ENCODE results near the gene CBLB.

- TF ChIP-seq ZSCAN20 (CRISPR knock-in tag; IDR thresholded peaks at IDR 0.05), result no peak
- no peak for TF ChIP-seq CTCF (IDR thresholded peaks at IDR 0.05)
- no peak for TF ChIP-seq CEBPB (IDR thresholded peaks at IDR 0.05)
- TF ChIP-seq CHD2 (IDR thresholded peaks at IDR 0.05; ENCODE audit: low read length, partially characterized antibody), result no peak
- TF ChIP-seq MAFK (IDR thresholded peaks at IDR 0.05; ENCODE audit: partially characterized antibody), result no peak
- TF ChIP-seq EP300 (IDR thresholded peaks at IDR 0.05), result no peak
- no peak for TF ChIP-seq ELK1 (IDR thresholded peaks at IDR 0.05; ENCODE audit: low read depth, low read length)
- TF ChIP-seq BCL3 (IDR thresholded peaks at IDR 0.05), result no peak
- no peak for TF ChIP-seq NR3C1 (IDR thresholded peaks at IDR 0.05)
- no peak for TF ChIP-seq POLR2A (IDR thresholded peaks at IDR 0.05; ENCODE audit: low read length)
- no peak for TF ChIP-seq SMC3 (IDR thresholded peaks at IDR 0.05)
- TF ChIP-seq PBX3 (IDR thresholded peaks at IDR 0.05), result no peak
- TF ChIP-seq MAX (IDR thresholded peaks at IDR 0.05), result no peak
- no peak for TF ChIP-seq ZFP36 (IDR thresholded peaks at IDR 0.05; ENCODE audit: borderline replicate concordance, partially characterized antibody)
Observed at GRCh38 chr3:105843994-105844393, 24.8 kb downstream of the CBLB start.

Data from A549 (cell line).